Right lobe of liver (tissue), 6 donors: ENCODE results near the gene NTMT1. TPM values are rescaled to one million over a fixed set of nuclear protein-coding genes. Genes with fewer than 3 reads are reported as not detected.

Source experiments
- ATAC-seq, 4 donors: fragments of 200-7000 bp; cut with Tn5 transposase; one replicate each; pipeline ENCODE4 v1.9.1; 2020; ENCODE audit warnings: mild to moderate bottlenecking in 4 of 4, moderate library complexity in 4 of 4
- DNase-seq, 3 donors: peaks; one replicate each; pipeline ENCODE4 v3.0.0-alpha.2; 2020
- H3K27ac ChIP-seq, 3 donors: fragments of 200-600 bp; one replicate each; pipeline ENCODE4 v1.8.0; 2022
- H3K27me3 ChIP-seq, 2 donors: fragments of 200-600 bp; one replicate each; pipeline ENCODE4 v1.8.0; 2022
- H3K36me3 ChIP-seq, 4 donors: fragments of 200-600 bp; sonication (generic) in 1 of 4; one replicate each; pipeline versions ENCODE4 v1.5.1 to v1.8.0; 2017 to 2022; ENCODE audit warnings: control low read depth in 1 of 4
- H3K4me1 ChIP-seq, 4 donors: fragments of 200-600 bp; sonication (generic) in 1 of 4; one replicate each; pipeline versions ENCODE4 v1.5.1 to v1.8.0; 2017 to 2022; ENCODE audit warnings: control low read depth in 1 of 4
- H3K4me3 ChIP-seq, 3 donors: fragments of 200-600 bp; one replicate each; pipeline ENCODE4 v1.8.0; 2022
- H3K9me3 ChIP-seq, 4 donors: fragments of 200-600 bp; sonication (generic) in 1 of 4; one replicate each; pipeline versions ENCODE4 v1.5.1 to v1.8.0; 2017 to 2022; ENCODE audit warnings: control low read depth in 1 of 4
- POLR2A ChIP-seq: fragments of 450-650 bp; IDR thresholded peaks from one replicate; pipeline ENCODE4 v1.6.1; 2017; ENCODE audit warnings: antibody characterized with exemption, mild to moderate bottlenecking
- WGBS: methylation state at CpG from one replicate; pipeline ENCODE4 v1.1.6; 2018; ENCODE audit warnings: low coverage, low lambda C conversion rate; ENCODE audit not compliant: insufficient coverage; ENCODE audit errors: missing lambda C conversion rate; 5-methylcytosine and 5-hydroxymethylcytosine counted together
- intact Hi-C, 2 donors: fragments of 100-400 bp; cut with DNase I; formaldehyde crosslinking; loops; one replicate each; pipeline versions ENCODE4 v1.11.2 to v1.14.1; 2022
- total RNA-seq, 6 experiments: library from RNA; depleted of rRNA in 2 of 6; stranded (reverse); fragments of >200 nt in 2 of 6; fragmentation: NEBNext Ultra II Directional in 3 of 6; extraction: Animal tissue kit (Norgen Biotek cat#: 25700) in 3 of 6; gene quantifications; one replicate each; pipeline versions ENCODE4 v1.1.0 to v1.2.4, GENCODE V29; 2016 to 2023
- TF ChIP-seq, protein P1 (sequence below), 4 donors: fragments of 200-600 bp in 3 of 4; fragments of 450-650 bp in 1 of 4; IDR thresholded peaks; one replicate each; pipeline versions ENCODE4 v1.5.1 to v1.8.0; 2016 to 2022; ENCODE audit warnings: antibody characterized with exemption in 4 of 4, mild to moderate bottlenecking in 2 of 4
- donor health status: DM: no; HTN: yes; CAD: no.
- donor health status: DM: no; HTN: no; CAD: no.
- donor health status: DM: no; HTN: no; CAD: no.
- donor health status: DM: no; HTN: yes; CAD: no.
- donor health status: DM: no; HTN: yes; CAD: no.

NTMT1 gene
- total RNA-seq, 6 experiments from 2014 or later, result 15.6 to 28.3 (median 20.7) TPM

DNA sequence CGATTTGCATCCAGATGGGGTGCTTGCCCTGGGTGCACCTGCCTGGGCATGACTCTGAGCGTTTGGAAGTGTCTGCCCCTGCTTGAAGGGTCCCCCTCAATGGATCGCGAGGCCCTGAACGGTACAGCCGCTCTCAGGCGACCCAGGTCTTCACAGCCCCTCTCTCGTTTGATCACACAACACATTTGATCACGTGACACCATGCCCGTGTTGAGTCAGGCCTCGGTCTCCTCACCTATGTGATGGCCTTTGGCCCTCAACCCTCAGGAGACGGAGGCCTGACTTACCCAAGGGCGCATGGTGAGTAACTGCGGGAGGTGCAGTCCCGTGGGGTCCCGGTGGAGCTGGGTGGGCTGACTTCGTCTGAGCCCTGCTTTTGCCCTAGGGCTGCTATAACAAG lies 18.9 kb downstream of the NTMT1 start:
- Histone ChIP-seq H3K4me3 (no peak overlapping the region), H3K36me3 (no peaks in the 10 kb centered on the region), H3K27ac (no peak overlapping the region), H3K27me3 (no peaks in the 10 kb centered on the region), H3K9me3 (no peaks in the 10 kb centered on the region), H3K4me1 (peaks cover 0 to 15% (median 7%) of the 10 kb centered on the region in 4 donors)
- no peak for ATAC-seq
- TF ChIP-seq, protein P1, sequence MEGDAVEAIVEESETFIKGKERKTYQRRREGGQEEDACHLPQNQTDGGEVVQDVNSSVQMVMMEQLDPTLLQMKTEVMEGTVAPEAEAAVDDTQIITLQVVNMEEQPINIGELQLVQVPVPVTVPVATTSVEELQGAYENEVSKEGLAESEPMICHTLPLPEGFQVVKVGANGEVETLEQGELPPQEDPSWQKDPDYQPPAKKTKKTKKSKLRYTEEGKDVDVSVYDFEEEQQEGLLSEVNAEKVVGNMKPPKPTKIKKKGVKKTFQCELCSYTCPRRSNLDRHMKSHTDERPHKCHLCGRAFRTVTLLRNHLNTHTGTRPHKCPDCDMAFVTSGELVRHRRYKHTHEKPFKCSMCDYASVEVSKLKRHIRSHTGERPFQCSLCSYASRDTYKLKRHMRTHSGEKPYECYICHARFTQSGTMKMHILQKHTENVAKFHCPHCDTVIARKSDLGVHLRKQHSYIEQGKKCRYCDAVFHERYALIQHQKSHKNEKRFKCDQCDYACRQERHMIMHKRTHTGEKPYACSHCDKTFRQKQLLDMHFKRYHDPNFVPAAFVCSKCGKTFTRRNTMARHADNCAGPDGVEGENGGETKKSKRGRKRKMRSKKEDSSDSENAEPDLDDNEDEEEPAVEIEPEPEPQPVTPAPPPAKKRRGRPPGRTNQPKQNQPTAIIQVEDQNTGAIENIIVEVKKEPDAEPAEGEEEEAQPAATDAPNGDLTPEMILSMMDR (IDR thresholded peaks at IDR 0.05), result no peak
- TF ChIP-seq POLR2A, result no peak
- intact Hi-C loops, result loop anchor here (10.0 kb wide), 1 partner anchor 140 kb away; no protein-coding TSS in a partner anchor
- DNase-seq, result no peak
- WGBS, result 57% methylated on average over 4 of the region's 17 CpGs

DNA sequence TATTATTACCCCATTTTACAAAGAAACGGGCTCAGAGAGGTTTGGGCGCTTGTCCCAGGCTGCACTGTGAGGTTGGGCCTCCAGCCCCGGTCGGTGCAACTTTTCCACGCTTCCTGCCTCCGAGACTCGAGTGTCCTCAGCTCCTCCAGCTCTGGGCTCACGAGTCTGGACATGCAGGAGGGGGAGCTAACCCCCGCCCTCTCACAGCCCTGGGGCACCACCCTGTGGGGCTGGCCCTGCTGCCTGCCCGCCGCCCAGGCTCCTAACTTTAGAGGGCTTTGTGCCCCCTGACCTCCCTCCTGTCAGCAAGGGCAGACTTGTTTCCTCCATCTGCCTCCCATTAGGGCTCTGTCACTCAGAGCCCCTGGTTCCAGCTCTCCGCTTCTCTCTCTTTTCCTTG lies 20.3 kb downstream of the NTMT1 start:
- H3K27ac ChIP-seq, result no peak overlapping the region
- H3K4me1 ChIP-seq, result peaks cover 0 to 2% (median under 1%) of the 10 kb centered on the region in 4 donors
- 63% methylated on average over 6 of the region's 12 CpGs for WGBS
- no peaks in the 10 kb centered on the region for H3K27me3 ChIP-seq
- no peak for ATAC-seq
- no peak for TF ChIP-seq POLR2A
- TF ChIP-seq, protein P1 (IDR thresholded peaks at IDR 0.05), result no peak
- H3K9me3 ChIP-seq, result no peaks in the 10 kb centered on the region
- H3K4me3 ChIP-seq, result no peak overlapping the region
- H3K36me3 ChIP-seq, result no peaks in the 10 kb centered on the region
- intact Hi-C loops, result loop anchor here (10.0 kb wide), 1 partner anchor 139 kb away; no protein-coding TSS in a partner anchor
- DNase-seq, result no peak

DNA sequence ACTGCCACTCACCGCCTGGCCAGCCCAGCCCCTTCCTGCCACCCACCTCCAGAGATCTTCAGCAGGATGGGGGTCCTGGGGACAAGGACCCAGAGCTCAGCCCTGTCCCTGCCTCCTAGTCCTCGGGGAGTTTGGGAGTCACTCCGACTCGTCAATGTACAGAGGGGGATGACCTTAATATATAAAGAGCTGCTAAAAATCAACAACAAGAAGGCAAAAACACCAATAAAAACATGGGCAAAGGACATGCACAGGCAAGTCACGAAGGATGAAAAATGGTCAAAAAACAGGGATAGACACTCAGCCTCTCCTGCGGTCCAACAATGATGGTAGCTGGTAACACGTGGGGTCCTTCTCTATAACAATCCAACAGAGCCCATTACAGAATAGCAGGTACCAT lies 20.7 kb downstream of the NTMT1 start:
- H3K27ac ChIP-seq, result no peak overlapping the region
- no peaks in the 10 kb centered on the region for H3K4me1 ChIP-seq
- 76% methylated on average over 6 of the region's 7 CpGs for WGBS
- ATAC-seq (no peak), DNase-seq (no peak)
- H3K27me3 ChIP-seq, result no peaks in the 10 kb centered on the region
- intact Hi-C loops, result loop anchor here (10.0 kb wide), 1 partner anchor 138 kb away; no protein-coding TSS in a partner anchor
- no peaks in the 10 kb centered on the region for H3K9me3 ChIP-seq
- TF ChIP-seq POLR2A, result no peak
- TF ChIP-seq, protein P1 (IDR thresholded peaks at IDR 0.05), result no peak
- no peak overlapping the region for H3K4me3 ChIP-seq
- H3K36me3 ChIP-seq, result no peaks in the 10 kb centered on the region

DNA sequence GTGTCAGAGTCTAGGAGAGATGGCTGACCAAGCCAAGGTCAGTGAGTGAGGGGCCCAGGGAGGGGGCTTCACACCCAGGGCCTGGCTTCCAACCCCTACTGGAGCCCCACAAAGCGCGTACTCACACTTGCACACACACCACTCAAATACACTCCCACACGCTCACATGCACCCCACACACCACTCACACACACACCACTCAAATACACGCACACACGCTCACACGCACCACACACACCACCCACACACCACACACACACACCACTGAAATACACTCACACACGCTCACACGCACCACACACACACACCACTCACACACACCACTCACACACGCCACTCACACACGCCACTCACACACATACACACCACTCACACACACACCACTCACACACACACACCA lies 21.7 kb downstream of the NTMT1 start:
- no peaks in the 10 kb centered on the region for H3K27me3 ChIP-seq
- H3K4me1 ChIP-seq, result no peaks in the 10 kb centered on the region
- intact Hi-C loops, result loop anchor here (10.0 kb wide), 1 partner anchor 137 kb away; no protein-coding TSS in a partner anchor
- 73% methylated on average over 7 of the region's 10 CpGs for WGBS
- H3K4me3 ChIP-seq, result no peak overlapping the region
- H3K9me3 ChIP-seq, result no peaks in the 10 kb centered on the region
- no peaks in the 10 kb centered on the region for H3K36me3 ChIP-seq
- no peak overlapping the region for H3K27ac ChIP-seq
- TF ChIP-seq, protein P1 (IDR thresholded peaks at IDR 0.05), result no peak
- no peak for TF ChIP-seq POLR2A
- DNase-seq (no peak), ATAC-seq (no peak)
